Stimulated activated CD8-positive, alpha-beta memory T cell treated with anti-CD3 and anti-CD28 coated beads, Interleukin-7, amount 100 ng/mL, for 48 hours (primary cell): ENCODE results near the gene TGFBR3.

Source experiments
- DNase-seq, 2 donors: peaks; one replicate each; pipeline ENCODE4 v3.0.0-alpha.2; 2020; ENCODE audit warnings: low read depth in 1 of 2; ENCODE audit errors: extremely low read depth in 1 of 2

TGFBR3 gene

GRCh38 chr1:91803847-91804545, 82.0 kb downstream of the TGFBR3 start:
- DNase-seq, result peak; percentile 30 to 69

DNA sequence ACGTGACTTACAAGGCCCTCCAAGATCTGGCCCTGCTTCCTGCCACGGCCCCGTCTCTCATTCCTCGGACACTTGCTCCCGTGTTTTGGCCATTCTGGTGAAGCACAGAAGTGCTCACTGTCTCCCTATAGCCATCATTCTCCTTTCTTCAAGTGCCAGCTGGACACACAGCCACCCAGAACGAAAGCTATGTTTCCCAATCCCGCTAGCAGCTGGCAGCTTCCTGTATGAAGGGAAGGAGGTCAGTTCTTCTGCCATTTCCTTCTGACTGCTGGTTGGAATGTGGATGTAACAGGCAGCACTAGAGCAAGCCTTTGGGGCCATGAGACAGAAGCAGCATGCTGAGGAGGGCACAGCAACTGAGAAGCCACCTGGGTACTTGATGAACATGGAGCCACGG, 82.8 kb downstream of the TGFBR3 start:
- no peak for DNase-seq

GRCh38 chr1:91801496-91802115, 84.3 kb downstream of the TGFBR3 start:
- DNase-seq, result no peak

DNA sequence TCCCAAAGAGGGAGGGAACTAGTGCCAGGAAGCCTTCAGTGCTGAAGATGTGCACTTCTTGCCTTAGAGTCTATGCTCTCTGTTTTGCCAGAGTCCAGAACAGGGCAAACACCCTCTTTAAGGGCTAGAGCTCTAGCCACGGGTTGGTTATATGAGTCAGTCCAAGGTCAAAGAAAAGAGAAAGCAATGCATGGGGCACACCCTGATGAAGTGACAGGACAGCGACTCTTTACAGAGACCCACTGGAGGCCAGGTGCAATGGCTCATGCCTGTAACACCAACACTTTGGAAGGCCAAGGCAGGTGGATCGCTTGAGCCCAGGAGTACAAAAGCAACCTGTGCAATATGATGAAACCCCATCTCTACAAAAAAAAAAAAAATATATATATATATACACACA, 86.1 kb downstream of the TGFBR3 start:
- no peak for DNase-seq

DNA sequence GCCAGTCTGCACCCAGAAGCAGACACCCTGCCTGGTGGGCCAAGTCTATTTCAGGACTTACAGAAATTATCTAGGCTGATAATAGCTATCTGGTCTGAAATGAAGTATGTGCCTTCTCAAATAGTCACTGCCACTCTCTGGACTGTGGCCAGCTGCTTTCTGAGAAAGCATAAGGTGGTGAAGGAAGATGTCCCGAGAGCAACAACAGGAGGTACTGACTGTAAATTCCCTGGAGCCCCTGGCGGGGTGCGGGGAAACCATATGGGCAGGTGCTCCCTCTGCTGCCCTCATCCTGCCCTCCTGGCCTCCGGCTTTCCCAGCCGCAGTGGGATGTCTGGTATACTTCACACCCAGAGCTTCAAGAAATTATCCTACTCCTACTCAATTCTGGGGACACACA, 86.8 kb downstream of the TGFBR3 start:
- no peak for DNase-seq

DNA sequence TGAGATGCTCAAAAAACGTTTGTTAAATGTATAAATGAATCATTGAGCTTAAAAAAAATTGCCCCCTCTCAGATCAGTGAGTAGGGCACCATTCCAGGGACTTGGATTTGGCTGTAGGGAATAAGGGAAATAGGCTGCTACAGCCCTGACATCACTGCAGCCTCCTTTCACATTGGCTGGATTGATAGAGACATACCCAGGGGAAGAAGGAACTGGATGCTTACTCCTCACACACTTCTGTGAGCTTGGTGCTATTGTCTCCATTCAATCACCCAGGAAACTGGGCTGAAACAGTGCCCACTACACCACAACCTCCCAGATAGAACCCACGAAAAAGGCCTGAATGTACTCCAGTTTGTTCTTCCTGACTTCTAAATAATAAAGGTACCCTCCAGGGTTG, 87.2 kb downstream of the TGFBR3 start:
- no peak for DNase-seq

GRCh38 chr1:91798241-91798648, 87.7 kb downstream of the TGFBR3 start:
- no peak for DNase-seq

DNA sequence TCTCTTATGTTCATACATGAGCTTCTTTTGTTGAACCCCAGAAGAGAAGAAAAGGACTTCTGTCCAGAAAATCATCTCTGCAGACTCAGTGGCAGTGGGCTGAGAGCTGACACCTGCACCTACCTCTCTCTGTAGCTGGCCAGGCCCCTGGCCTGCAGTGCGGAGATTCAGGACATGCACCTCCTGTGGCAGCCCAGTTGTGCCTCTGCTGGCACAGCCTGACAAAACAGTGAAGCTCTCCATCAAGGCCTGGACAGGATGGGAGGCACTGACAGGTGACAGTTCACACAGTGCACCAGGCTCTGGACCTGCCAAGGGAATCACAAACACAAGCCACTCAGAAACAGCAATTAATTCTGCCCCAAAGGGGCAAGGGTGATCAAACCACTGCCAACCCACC, 88.8 kb downstream of the TGFBR3 start:
- DNase-seq, result no peak

GRCh38 chr1:91796390-91796654, 89.6 kb downstream of the TGFBR3 start:
- DNase-seq, result no peak

GRCh38 chr1:91795591-91796389, 90.2 kb downstream of the TGFBR3 start:
- DNase-seq, result no peak

- no peak for DNase-seq
Observed at GRCh38 chr1:91793877-91794276, 92.1 kb downstream of the TGFBR3 start.

DNA sequence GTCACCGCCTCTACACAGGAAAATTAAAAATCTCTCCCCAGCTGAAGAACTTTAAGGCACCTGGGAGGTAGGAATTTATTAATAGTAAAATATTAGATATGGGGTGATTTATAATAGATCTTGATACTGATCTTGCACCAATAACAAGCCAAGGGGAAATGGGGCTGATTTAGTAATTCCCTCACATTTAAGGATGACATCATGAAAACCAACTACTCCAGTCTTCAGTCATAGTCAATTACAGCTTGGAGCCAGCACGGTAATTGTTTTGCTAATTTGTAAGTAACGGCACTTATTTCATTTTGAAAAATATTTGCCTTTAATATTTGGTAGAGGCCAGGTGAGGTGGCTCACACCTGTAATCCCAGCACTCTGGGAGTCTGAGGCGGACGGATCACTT, 92.8 kb downstream of the TGFBR3 start:
- DNase-seq, result no peak

GRCh38 chr1:91792489-91793071, 93.4 kb downstream of the TGFBR3 start:
- DNase-seq, result no peak

DNA sequence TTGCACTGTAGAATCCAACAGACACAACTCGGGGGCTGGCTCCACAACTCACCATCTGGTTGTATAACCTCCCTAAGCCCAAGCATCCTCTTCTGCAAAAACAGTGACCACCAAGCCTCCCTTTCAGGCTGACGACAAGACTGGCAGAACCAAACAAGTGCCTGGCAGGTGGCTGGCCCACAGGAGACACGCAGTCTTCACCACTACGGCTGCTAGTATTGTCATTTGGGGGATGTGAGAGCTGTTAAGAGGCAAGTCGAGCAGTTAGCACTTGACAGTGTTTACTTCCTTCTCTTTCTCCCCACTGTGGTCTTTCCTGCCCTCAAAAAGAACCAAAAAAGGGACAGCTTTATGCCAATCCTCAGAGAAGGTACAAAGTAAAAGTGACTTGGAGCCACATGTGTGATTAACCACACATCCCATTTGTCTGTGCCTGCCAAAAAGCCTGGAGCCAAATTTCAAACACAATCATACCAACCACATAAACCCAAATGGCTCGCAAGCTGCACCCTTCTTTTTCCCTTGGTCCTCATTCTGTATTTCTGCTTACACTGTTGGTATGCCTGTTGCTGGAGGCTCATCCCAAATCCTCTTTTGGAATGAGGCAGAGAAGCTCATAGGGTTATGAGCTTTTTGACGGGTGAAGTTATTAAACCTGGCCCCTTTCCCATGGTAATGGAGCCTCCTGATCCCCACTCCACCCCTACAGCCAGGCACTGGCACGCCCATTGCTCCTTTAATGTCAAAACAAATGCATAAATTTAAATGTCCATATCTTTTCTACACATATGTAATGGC, 94.1 kb downstream of the TGFBR3 start:
- DNase-seq, result no peak

- no peak for DNase-seq
Observed at GRCh38 chr1:91791103-91791502, 94.8 kb downstream of the TGFBR3 start.

GRCh38 chr1:91790392-91790791, 95.6 kb downstream of the TGFBR3 start:
- DNase-seq, result no peak

DNA sequence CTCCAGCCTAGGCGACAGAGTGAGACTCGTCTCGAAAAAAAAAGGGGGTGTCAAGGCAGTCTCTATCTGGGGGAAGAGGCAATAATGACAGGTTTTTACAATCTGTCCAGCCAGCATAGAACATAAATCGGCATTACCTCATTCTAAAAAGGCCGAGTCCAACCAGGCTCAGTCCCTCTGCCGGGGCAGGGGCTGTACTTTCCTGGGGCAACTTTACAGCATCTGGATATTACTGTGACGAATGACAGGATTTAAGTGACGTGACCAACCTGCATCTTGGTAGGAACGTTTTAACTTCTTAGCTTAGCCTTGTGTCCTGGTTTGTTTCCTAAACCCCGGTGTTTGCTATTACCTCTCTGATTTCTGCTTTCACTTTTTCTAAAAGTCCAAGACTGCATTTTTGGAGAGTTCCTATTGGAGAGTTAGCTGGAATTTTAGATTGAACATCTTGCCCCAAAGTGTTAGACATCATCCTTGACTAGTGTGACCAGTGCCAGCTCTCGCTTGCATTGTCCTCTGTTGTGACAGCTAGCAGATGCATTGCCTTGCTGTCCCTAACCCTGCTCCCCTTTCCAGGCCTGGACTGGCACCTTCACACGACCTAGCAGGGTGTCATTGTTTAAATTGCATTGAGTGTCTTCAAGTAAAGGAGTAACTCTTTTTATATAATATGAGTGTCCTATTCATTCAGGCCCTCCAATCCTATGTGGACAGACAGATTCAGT, 96.5 kb downstream of the TGFBR3 start:
- no peak for DNase-seq

DNA sequence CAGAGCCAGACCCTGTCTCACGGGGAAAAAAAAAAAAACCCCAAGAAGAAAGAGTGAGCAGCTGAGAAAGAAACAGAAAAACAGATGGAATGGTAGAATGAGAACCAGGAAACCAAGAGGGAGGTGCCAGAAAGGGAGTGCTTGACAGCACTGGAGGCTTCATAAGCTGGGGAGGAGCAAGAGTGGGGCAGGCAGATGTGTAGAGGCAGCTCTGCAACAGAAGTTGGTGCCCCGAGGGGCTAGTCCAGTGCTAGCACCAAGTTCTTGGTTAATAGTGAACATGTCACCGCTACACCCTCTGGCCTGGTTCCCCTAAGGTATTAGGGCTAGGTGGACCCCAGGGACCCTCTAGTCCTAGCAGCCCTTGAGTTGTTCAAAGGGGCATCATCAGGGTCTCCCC, 98.0 kb downstream of the TGFBR3 start:
- DNase-seq, result no peak

DNA sequence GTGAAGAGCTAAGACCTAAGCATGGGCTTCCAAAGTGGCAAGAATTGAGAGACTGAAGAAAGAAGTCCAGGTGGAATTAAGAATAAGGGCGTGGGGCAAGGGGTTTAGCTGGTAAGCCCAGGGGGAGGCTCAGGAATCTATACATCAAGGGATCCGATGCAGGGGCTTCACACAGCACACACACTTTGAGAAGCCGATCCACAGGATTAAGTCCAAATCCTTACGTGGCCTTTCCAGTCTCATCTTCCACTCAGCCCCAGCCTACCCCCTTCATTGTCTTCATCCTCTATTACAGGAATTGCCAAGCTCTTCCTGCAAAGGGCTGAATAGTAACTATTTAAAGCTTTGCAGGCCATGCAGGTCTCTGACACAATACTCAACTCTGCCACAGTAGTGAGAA, 101.3 kb downstream of the TGFBR3 start:
- no peak for DNase-seq

DNA sequence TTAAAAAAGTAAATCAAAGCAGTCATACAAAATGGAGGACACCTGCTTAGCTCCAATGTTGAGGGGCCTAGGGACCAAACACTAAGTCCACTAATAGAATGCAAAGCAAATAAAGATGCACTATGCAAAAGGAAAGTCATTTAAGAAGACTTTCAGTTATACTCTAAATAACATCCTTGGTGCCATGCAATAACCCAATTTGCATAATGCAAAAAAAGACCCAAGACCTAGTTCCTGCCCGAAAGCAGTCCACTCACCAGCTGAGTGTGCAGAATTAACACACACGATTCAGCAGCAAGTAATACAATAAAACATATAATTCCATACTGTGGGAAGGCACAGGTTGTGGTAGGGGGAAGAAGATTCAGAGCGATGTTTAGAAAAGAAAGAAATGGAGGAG, 101.8 kb downstream of the TGFBR3 start:
- no peak for DNase-seq
